Left lobe of liver (tissue), 2 donors: ENCODE data around the gene KNDC1. TPM values are rescaled to one million over a fixed set of nuclear protein-coding genes. Genes with fewer than 3 reads are reported as not detected.
"Not testable (repeated sequence)": the region's sequence is repeated elsewhere in the genome, so short reads cannot be mapped to it uniquely, and the experiment has no call there.

Experiments used
- ATAC-seq: fragments of 200-7000 bp; cut with Tn5 transposase; one replicate; pipeline ENCODE4 v1.9.1; 2020; ENCODE audit warnings: mild to moderate bottlenecking, moderate library complexity
- DNase-seq: peaks from one replicate; pipeline ENCODE4 v3.0.0-alpha.2; 2020; ENCODE audit warnings: low spot score
- total RNA-seq: library from RNA; stranded (reverse); gene quantifications from one replicate; pipeline ENCODE4 v1.2.1, GENCODE V29; 2021
- donor health status: DM: no; HTN: no; CAD: no; lungs with moderate emphysema.
- donor health status: DM: no; HTN: yes; CAD: no.

The KNDC1 gene
- total RNA-seq, 1 donor from 2014 or later, result 8.5 TPM

DNA sequence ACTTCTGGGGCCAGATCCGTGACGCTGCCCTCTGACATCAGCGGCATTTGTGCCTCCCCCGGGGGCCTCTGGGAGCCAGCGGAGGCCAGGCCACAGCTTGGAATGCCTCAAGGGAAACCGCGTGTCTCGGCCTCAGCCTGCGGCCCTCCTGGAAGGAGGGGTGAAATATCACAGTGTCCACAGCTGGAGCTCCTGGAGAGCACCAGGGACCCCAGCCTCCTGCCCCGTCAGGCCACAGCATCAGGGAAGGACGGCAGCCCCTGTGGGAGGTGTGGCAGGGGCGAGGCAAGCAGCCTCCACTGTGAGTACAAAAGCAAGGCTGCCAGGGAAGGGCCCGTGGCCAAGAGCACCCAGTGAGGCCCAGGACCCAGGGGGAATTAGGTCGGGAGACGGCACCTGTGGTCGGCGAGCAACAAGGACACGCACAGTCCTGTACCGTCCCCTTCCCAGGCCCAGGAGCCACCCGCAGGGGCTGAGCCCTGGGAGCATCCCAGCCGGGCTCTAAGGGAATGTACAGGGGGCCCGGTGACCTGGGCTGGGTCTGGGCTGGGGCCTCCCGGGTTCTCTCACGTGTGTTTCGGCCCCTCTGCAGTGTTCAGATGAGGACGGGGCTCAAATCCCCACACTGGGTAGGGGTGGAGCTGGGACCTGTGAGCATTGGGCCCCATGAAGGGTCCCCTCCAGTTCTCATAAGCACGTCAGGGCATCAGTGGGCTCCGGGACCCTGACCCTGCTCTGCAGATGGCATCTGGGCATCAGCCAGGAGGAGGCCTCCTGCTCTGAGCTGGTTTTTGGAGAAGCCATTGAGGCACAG lies 18.7 kb upstream of the KNDC1 start:
- ATAC-seq (no peak), DNase-seq (no peak)

GRCh38 chr10:133141958-133142340 lies 18.1 kb upstream of the KNDC1 start:
- no peak for DNase-seq
- no peak for ATAC-seq

GRCh38 chr10:133142523-133143199 lies 17.4 kb upstream of the KNDC1 start:
- no peak for DNase-seq
- ATAC-seq, result no peak

- no peak for DNase-seq
- no peak for ATAC-seq
Observed at GRCh38 chr10:133143200-133143533, 16.9 kb upstream of the KNDC1 start.

- DNase-seq, result no peak
- no peak for ATAC-seq
Observed at GRCh38 chr10:133143546-133143945, 16.5 kb upstream of the KNDC1 start.

- no peak for DNase-seq
Observed at GRCh38 chr10:133144771-133145170, 15.2 kb upstream of the KNDC1 start.

DNA sequence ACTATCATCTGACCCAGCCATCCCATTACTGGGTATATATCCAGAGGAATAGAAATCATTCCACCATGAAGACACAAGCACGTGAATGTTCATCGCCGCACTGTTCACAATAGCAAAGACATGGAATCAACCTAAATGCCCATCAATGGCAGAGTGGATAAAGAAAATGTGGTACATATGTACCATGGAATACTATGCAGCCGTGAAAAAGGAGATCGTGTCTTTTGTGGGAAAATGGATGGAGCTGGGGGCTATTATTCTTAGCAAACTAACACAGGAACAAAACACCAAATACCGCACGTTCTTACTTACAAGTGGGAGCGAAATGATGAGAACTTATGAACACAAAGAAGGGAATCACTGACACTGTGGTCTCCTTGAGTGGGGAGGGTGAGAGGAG lies 9.8 kb upstream of the KNDC1 start:
- no peak for ATAC-seq
- no peak for DNase-seq

More at GRCh38 chr10:133144771-133145170, 15.2 kb upstream of the KNDC1 start:
- no peak for ATAC-seq

DNA sequence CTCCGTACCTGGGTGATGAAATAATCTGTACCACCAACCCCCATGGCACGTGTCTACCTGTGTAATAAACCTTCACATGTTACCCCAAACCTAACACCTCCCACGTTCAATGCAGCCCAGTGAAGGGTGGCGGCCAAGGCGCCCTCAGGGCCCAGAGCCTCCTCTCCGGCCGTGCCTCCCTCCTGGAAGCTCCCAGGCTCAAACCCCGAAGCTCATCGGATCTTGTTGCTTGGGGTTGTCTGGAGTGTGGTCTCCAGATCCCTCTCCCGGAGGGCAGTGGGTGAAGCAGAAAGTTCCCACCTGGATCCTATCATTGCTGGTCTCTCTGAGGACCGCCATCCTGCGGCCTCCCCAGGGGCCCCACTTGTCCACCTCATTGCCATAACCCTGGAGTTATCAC lies 9.4 kb upstream of the KNDC1 start:
- DNase-seq (no peak), ATAC-seq (no peak)

GRCh38 chr10:133151071-133151470 lies 8.9 kb upstream of the KNDC1 start:
- DNase-seq, ATAC-seq: not testable (repeated sequence)

- DNase-seq (no peak), ATAC-seq (no peak)
Observed at GRCh38 chr10:133151543-133151972, 8.5 kb upstream of the KNDC1 start.

- ATAC-seq (no peak), DNase-seq (no peak)
Observed at GRCh38 chr10:133154411-133154810, 5.6 kb upstream of the KNDC1 start.

DNA sequence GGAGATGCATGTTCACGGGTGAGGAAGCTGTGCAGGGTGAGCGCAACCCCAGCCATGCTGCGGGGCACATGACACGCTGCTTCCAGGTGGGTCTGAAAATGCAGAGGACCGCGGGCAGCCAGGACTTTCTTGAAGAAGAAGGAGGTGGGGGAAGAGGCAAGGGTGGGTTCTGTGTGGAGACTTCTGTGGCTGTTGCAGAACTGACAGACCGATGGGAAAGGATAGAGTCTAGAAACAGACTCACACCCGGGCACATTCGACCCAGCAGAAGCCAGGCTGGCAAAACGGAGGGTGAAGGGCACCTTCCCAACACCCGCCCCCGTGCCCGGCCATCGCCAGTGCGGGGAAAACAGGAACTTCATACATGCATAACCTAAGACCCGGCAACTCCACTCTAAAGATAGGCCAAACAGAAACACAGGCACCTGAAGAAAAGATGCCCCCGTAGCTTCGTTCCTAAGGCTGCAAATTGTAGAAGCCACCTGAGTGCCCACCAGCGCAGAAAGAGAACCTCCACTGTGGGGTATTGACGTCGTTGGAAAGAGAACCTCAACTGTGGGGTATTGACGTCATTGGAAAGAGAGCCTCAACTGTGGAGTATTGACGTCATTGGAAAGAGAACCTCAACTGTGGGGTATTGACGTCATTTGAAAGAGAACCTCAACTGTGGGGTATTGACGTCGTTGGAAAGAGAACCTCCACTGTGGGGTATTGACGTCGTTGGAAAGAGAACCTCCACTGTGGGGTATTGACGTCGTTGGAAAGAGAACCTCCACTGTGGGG lies 4.8 kb upstream of the KNDC1 start:
- DNase-seq (no peak), ATAC-seq (no peak)

DNA sequence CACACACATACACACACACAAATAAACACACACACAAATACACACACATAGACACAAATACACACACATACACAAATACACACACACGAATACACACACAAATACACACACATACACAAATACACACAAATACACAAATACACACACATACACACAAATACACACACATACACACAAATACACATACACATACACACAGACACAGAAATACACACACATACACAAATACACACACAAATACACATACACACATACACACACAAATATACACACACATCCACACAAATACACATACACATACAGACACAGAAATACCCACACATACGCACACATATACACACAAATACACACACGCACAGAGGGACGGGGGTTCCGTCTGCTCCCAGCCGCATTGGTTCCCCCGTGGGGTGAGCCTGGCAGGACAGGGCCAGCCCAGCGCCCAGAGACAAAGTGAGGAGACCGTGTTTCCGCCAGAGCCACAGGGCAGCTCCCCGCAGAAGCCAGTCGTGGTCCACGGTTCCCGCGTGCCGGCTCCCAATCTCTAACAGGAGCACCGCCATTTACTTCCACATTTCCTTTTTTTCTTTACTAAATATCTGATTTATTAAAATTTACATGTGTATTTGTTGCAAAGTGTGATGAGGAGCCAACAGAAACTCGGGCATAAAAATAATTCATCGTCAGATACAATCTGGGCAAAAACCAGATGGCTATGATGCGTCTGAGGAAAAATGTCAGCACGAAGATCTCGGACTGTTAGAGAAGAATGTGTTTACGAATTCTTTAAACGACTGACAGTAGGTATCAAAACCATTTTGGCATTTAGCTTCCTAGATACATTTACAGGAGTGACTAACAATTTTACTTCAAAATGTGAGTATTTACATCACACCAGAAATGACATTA lies 3.1 kb upstream of the KNDC1 start:
- DNase-seq (no peak), ATAC-seq (no peak)

- ATAC-seq, result no peak
- no peak for DNase-seq
Observed at GRCh38 chr10:133157662-133158436, 2.2 kb upstream of the KNDC1 start.

GRCh38 chr10:133158437-133158755 lies 1.6 kb upstream of the KNDC1 start:
- no peak for ATAC-seq
- DNase-seq, result no peak

DNA sequence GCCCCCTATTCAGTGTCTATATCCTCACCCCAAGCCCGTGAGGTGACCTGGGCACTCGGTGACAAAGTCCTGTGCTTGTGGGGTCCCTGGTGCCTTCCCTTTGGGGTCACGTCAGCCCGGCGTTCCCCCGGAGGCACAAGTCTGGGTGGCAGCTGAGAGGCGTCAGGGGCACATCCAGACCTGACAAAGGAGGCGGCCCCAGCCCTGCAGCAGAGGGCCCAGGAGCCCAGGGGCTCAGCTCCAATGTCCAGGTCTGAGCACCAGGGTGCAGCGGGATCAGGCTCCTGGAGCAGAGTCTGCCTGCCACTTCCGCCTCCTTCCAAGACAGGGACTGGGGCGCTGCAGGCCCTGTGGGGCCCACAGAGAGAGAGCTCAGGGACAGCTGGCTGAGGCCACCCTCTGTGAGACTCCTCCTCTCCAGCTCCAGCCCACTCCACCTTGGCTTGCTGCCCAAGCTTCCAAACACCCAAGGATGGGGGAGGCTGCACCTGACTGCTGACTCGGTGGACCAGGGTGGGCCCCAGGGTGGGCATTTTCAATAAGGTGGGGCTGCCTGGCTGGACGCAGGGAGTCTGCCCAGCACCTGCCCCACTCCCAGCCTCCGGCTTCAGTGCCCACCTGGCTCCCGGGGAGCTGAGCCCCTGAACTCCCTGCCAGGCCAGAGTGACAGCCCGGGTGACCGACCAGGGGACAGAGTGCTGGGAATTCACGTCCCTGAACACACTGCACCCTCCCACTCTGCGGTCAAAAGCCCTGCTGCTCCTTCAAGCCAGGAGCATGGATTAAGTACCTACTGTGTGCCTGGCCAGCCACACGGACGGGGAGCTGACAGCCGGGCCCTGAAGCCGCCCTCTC lies 1.0 kb upstream of the KNDC1 start:
- DNase-seq (no peak), ATAC-seq (no peak)

DNA sequence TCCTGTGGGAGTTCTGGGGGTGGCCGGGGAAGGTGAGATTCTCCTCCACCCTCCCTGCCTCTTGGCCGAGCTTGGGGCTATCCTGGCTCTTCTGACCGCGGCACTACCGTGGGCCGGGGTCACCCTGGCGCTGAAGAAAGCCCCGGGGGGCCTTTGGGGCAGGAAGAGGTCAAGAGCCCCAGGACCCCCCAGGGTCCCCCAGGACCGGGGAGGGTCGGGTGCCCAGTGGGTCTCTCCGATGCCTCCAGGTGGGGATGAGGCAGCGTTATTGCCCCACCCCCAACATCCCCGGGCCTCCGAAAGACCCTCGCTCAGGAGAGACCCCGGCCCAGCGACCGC lies 439 bp upstream of the KNDC1 start:
- no peak for DNase-seq

GRCh38 chr10:133160826-133161471 lies 930 bp downstream of the KNDC1 start:
- ATAC-seq (no peak), DNase-seq (no peak)

More for the DNA sequence above, 439 bp upstream of the KNDC1 start:
- ATAC-seq, result no peak
